OCI-M1 (cell line): ENCODE results near the gene SPRN.
"Not testable (repeated sequence)": the region's sequence is repeated elsewhere in the genome, so short reads cannot be mapped to it uniquely, and the experiment has no call there.

Experiments used
- DNase-seq: peaks from one replicate; lab custom pipeline; 2025; lab: John Stamatoyannopoulos, UW

Gene SPRN

DNA sequence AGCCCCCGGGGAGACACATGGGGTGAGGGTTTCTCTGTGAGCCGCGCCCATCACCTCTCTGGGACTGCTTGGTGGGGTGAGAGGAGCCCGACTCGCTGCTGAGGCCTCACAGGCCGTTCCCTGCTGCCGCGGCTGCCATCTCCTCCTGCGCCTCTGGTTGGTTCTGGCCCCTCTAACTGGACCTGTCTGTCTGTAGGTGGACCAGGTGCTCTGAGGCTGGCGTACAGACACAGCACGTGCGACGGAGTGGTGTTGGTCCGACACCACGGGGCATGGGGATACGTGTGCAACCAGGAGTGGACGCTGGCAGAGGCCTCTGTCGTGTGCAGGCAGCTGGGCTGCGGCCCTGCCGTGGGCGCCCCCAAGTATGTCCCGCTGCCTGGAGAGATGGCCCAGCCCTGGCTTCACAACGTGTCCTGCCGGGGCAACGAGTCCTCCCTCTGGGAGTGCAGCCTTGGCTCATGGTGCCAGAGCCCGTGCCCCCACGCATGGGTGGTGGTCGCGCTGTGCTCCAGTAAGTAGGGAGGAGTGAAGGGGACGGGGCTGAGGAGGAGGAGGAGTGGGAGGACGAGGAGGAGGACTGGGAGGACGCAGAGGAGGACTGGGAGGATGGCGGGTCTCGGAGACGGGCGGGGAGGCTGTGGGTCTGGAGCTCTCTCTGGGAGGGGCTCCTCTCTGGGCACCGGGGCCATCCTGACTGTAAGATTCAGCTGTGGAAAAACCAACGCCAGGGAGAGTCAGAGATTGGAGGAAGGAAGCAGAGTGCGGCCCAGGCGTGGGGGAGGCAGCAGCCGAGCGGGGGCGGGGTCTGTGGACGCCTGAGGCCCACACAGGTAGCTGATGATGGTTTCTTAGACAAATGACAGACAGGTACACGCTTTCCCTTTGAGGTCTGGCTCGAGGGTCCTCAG is 31.9 kb upstream of the SPRN start:
- DNase-seq = no peak

- no peak for DNase-seq
Measured at GRCh38 chr10:133455611-133456031, 31.2 kb upstream of the SPRN start.

GRCh38 chr10:133455196-133455595 is 30.8 kb upstream of the SPRN start:
- DNase-seq = no peak

GRCh38 chr10:133454204-133454893 is 29.9 kb upstream of the SPRN start:
- DNase-seq = no peak

DNA sequence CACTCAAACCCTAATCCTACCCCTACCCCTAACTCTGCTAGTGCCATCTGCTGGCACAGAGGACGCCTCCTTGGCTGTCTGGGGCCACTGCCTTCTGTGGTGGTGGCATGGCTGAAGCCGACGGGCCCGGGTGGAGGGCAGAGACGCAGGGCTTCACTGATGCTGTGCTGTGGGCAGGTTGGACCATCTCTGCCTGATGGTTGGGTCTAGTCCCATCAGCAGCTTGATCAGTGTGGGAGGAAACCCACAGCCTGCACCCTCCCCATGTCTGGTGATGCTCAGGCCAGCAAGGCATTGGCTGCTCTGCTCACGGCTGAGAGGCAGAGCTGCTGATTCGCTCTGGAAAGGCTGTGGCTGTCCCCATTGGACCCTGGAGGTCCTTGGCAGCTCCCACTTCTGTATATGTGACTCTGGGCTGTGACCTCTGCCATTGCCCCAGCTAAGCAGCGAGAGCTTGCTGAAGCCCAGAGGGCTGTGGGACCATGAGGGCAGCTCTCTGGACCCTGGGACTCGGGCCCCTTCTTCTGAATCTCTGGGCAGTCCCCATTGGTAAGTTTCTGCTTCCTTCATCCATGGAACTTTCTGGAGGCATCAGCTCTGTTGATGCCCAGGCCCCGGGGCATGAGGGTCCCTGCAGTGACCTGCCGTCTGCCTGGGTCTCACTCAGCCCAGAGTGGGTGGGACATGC is 29.2 kb upstream of the SPRN start, which contains the start of gene SCART1:
Gene SCART1, plus strand, starts transcription at position 430 of the 688 bp plus-strand sequence. Its CDS starts 53 bp downstream, at position 483.
- DNase-seq = no peak

DNA sequence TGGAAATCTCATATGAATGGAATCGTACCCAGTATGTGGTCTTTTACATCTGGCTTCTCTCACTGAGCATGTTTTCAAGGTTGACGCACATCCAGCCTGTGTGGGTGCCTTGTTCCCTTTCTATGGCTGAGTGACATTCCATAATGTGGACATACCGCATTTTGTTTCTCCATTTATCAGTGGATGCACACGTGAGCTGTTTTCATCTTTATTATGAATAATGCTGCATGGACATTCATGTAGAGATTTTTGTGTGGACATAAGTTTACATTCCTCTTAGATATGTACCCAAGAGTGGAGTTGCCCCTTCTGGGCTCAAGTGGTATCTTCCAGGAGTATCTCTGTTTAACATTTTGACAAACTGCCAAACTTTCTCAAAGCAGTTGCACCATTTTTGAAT is 28.0 kb upstream of the SPRN start:
- no peak for DNase-seq

- DNase-seq = no peak
Measured at GRCh38 chr10:133451346-133451745, 26.9 kb upstream of the SPRN start.

DNA sequence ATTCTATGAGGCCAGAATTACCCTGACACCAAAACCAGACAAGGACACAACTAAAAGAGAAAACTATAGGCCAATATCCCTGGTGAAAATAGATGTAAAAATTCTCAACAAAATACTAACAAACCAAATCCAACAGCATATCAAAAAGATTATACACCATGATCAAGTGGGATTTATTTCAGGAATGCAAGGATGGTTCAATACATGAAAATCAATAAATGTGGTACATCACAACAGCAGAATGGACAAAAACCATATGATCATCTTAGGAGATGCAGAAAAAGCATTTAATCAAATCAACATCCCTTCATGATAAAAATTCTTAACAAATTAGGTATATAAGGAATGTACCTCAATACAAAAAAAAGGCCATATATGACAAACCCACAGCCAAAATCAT is 23.7 kb upstream of the SPRN start:
- no peak for DNase-seq

DNA sequence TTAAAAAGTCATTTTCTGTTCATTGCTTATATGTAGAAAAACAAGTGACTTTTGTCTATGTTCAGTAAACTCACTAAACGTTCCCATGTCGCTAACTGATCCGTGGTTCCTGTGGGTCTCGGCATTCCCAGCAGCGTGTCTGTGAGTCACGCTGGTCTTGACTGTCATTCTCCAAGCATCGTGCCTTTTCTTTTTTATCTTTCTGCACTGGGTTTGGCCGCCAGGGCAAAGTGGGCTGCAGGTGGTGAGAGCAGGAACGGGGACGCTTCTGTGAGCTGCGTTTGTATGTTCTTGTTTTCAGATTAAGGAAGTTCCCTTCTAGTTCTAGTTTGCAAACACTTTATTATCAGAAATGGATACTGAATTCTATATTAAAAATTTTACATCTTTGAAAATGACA is 22.6 kb upstream of the SPRN start:
- DNase-seq = no peak

DNA sequence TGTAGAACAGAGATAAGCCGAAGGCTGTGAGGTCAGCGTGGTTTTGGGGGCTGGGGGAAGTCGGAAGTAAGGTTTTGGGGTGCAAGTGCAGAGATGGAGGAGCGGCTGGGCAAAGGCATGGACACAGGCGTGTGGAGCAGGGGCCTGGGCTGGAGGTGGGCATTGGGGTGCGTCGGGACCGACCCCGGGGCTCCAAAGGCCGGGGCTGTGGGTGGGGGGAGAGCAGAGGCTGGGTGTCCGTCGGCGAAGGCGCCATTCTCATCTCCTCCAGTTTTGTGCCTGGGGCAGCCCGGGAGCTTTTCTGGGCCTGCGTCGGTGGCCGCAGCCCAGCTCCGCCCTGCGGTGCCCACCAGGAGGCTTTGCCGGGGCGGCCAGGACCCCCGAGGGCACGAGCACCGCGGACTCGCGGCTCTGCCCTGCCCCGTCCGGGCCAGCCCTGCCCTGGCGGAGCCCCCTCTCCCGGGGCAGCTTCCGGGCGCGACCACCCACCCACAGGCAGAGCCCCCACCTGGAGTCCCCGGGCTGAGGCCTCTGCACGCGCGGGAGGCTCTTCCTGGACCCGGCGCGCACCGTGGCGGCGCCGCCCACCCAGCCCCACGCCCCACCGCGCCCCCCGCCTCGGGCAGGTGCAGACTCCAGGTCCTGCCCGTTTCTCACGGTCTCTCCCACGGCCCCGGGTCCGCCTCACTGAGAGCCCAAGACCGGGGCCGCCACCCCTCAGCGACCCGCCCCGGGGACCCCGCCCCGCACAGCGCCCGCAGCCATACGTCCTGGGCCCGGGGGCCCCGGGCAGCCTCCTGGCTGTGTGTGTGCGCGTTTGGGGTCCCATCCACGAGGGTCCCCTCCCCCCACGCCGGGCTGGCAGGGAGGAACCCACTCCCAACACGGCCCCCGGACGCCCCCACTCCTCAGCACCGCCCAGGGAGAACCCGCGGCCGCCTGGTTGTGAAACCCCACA is 21.6 kb upstream of the SPRN start:
- DNase-seq = no peak

DNA sequence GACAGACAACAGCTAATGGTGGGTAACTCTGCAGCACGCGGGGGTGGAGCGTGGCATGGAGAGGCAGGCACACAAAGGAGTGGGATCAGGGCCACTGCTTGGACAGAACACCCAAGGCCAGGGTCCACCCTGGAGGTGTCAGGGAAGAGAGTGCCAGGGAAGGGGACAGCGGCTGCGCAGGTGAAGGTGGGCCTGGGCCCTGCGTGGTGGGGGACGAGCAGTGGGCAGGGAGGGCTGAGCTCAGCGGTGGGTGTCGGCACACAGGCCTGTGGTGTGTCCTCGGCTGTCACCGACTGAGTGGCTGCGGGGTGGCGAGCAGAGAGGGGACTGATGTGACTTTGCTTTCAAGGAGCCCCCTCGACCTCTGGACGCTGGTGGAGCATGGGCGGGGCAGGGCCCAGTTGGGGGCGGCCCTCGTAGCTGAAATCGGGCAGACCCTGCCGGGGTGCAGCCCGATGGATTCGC is 20.9 kb upstream of the SPRN start:
- no peak for DNase-seq

DNA sequence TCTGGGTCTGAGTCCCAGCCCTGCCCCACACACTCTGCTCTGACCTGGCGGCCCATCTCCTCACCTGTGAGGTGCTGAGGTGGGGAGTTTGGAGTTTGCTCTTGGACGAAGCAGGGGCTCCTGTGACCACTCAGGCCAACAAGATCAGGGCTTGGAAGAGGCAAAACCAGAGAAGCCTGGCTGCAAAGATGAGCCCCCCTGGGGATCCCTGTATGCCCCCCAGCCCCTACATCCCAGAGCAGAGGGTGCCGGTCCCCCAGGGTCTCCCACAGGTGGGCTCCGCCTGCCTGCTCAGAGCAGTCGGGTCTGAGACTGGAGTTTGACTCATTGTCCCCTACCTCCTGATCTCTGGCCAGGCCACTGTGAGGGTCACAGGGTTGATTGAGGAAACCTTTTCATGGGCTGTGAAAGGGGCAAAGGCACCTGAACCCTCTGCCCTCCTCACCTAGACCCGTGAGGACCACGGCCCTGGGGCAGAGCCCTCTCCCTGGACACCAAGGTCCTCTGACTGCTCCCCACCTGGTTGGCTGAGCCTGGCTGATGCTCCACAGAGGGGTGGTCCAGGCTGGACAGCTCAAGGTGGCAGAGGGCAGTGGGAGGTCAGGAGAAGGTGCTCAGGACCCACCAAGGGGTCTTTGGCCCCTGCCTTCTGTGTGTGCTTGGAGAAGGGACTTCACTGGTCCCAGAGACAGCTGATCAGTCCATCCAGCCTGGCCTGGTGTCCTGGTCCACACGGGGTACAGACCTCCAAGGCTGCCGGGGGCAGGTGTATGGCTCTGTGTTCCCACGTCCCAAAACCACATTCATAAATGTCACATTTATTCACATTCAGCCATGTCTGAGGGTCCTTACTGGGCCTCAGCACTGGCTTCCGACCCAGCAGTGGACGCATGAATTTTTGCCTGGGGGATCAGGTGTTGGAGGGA is 20.2 kb upstream of the SPRN start:
- no peak for DNase-seq

- DNase-seq = no peak
Measured at GRCh38 chr10:133442967-133443924, 18.8 kb upstream of the SPRN start.

GRCh38 chr10:133442191-133442966 is 18.0 kb upstream of the SPRN start:
- no peak for DNase-seq

DNA sequence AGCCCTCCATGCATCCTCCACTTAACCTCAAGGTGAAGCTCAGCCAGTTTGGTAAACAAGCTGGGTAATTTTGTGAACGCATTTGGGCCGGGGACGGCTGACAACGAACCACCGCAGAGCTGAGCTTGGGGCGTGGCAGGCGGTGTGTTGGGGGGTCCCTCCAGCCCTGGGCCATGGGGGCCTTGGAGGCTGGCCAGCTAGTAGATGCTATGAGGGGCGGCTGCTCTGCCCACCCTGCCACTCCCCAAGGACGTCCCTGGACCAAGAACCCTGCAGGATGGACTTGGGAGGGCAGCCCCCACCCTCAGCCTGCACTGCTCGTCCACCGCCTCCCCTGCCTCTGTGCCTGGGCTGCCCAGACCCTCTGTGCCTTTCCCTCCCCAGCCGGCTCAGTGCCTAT is 17.4 kb upstream of the SPRN start:
- no peak for DNase-seq

DNA sequence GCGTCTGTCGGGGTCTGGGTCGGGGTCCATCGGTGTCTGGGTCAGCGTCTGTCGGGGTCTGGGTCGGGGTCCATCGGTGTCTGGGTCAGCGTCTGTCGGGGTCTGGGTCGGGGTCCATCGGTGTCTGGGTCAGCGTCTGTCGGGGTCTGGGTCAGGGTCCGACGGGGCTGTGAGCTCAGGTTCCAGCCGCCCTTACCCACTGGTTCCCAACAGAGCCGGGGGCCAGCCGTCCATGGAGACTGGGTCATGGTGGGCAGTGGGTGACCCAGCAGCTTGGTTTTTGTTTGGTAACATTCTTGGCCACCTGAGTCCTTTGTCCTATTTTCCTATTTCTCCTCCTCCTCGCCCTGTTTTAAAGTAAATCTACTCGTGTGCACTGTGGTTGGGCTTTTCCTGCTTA is 16.9 kb upstream of the SPRN start:
- DNase-seq = not testable (repeated sequence)

- no peak for DNase-seq
Measured at GRCh38 chr10:133440633-133441285, 16.3 kb upstream of the SPRN start.
